Activated T-helper 17 cell treated with anti-CD3 and anti-CD28 coated beads, Interleukin-2, amount 50 U/mL, for 72 hours (primary cell): Measurements from ENCODE around the gene RHCG. TPM values are rescaled to one million over a fixed set of nuclear protein-coding genes. Genes with fewer than 3 reads are reported as not detected.
"Not testable (repeated sequence)": the region's sequence is repeated elsewhere in the genome, so short reads cannot be mapped to it uniquely, and the experiment has no call there.

Experiments
- ATAC-seq: fragments of 150-1000 bp; cut with Tn5 transposase; replicated peaks from 2 replicates; pipeline ENCODE4 v1.10.0; 2021; ENCODE audit warnings: mild to moderate bottlenecking, moderate library complexity
- H3K27ac Mint-ChIP-seq: one replicate; pipeline ENCODE4 v1.8.0; 2022; ENCODE audit warnings: mixed read lengths
- H3K27me3 Mint-ChIP-seq: one replicate; pipeline ENCODE4 v1.8.0; 2022; ENCODE audit warnings: mixed read lengths
- H3K36me3 Mint-ChIP-seq: one replicate; pipeline ENCODE4 v1.8.0; 2022; ENCODE audit warnings: low read depth, mild to moderate bottlenecking, mixed read lengths
- H3K4me1 Mint-ChIP-seq: one replicate; pipeline ENCODE4 v1.8.0; 2022; ENCODE audit warnings: mixed read lengths
- H3K4me3 Mint-ChIP-seq: one replicate; pipeline ENCODE4 v1.8.0; 2022; ENCODE audit warnings: mild to moderate bottlenecking, mixed read lengths
- H3K9me3 Mint-ChIP-seq: one replicate; pipeline ENCODE4 v1.8.0; 2022; ENCODE audit warnings: mixed read lengths
- total RNA-seq, 2 donors: library from RNA; stranded (reverse); gene quantifications; one replicate each; pipeline ENCODE4 v1.2.3, GENCODE V29; 2022

The RHCG gene
- total RNA-seq, 2 donors from 2014 or later: not detected

DNA sequence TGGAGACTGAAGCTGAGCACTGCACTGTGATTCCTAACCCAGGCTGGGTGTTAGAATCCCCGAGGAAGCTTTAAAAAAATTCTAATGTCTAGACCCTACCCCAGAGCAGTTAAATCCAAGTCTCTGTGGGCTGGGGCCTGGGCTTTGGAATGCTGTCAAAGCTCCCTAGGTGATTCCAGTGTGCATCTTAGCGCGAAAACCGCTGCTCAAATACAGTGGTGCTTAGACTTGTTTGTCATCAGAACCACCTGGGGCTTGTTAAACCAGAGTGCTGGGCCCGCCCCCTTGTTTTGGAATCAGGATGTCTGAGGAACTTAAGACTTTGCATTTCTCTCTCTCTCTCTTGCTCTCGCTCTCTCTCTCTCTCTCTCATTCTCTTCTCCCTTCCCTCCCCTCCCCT is 20.7 kb downstream of the RHCG start:
- no peaks in the 10 kb centered on the region for H3K36me3 Mint-ChIP-seq
- H3K9me3 Mint-ChIP-seq: no peaks in the 10 kb centered on the region
- peaks cover 7% of the 10 kb centered on the region for H3K27me3 Mint-ChIP-seq
- no peaks in the 10 kb centered on the region for H3K4me1 Mint-ChIP-seq
- no peak overlapping the region for H3K4me3 Mint-ChIP-seq
- ATAC-seq: no peak
- H3K27ac Mint-ChIP-seq: no peak overlapping the region

DNA sequence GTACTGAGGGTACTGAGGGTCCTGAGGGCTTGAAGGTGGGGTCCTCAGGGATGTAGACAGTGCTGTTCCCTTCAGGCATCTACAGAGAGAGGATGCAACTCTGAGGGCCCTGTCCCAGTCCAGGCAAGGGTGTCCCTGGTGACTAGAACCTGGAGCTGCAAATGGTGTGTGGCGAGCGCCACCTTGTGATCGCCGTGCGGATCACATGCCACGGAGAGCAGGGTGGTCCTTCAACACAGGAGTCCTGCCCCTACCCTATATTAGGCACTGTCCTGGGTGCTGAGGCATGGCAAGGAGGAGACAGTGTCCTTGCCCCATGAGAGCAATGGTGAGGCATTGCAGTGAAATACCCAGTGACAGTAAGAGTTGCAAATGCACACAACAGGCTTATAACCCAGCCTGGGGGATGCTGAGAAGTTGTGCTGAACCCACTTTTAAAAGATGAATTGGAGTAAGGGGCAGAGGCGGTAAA is 23.6 kb downstream of the RHCG start:
- Mint-ChIP-seq H3K36me3 (no peaks in the 10 kb centered on the region), H3K27ac (no peak overlapping the region), H3K4me3 (no peak overlapping the region), H3K27me3 (peaks cover 17% of the 10 kb centered on the region), H3K4me1 (no peaks in the 10 kb centered on the region), H3K9me3 (no peaks in the 10 kb centered on the region)
- peak; percentile 45 for ATAC-seq

DNA sequence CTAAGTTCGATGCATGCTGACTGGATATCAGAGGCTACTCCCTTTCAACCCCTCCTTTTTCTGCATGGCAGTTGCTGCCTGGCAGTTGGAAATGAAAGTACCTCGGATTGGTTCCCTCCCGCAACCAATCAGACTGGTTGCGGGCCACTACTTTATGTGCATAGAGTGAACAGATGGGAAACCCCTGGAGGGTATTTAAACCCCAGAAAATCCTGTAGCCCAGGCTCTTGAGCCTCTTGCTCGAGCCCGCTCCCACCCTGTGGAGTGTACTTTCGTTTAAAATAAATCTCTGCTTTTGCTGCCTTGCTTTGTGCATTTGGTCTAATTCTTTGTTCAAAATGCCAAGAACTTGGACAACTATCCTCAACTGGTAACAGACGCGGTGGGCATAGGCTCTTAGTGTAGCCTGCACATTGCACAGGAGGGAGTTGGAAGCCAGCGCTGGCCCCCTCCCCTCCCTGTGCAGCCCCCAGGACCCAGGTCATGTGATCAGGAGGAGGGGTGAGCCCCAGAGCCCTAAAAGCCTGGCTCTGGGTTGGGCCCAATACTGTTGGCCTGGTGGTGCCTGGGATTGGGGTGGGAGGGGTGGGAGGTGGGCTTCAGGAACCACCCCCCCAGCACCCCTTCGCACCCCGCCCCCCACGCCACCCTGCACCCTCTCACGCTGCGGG is 26.8 kb downstream of the RHCG start:
- Mint-ChIP-seq H3K9me3 (no peaks in the 10 kb centered on the region), H3K4me3 (no peak overlapping the region), H3K4me1 (no peaks in the 10 kb centered on the region), H3K27me3 (peaks cover 28% of the 10 kb centered on the region), H3K27ac (no peak overlapping the region), H3K36me3 (no peaks in the 10 kb centered on the region)
- ATAC-seq: no peak

DNA sequence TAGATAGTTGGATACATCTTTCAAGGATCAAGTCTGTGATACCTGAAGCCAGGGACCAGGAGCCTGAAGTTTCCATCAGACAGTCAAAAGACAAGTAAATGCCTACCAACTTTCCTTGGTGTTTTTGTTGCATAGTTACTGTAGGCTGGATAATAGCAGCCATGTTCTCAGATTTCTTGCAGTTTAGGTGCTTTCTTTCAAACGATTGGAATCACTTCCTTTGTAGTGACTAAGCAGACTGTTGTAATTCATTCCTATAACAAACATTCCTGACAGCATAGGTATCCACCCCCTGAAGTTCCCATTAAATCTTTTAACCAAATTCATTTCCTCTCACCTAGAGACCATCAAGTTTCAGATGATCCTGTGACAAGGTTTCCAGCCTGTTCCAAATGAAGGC is 27.6 kb downstream of the RHCG start:
- ATAC-seq, H3K36me3 Mint-ChIP-seq, H3K27ac Mint-ChIP-seq, H3K4me3 Mint-ChIP-seq, H3K4me1 Mint-ChIP-seq, H3K9me3 Mint-ChIP-seq: not testable (repeated sequence)
- peaks cover 30% of the 10 kb centered on the region for H3K27me3 Mint-ChIP-seq

DNA sequence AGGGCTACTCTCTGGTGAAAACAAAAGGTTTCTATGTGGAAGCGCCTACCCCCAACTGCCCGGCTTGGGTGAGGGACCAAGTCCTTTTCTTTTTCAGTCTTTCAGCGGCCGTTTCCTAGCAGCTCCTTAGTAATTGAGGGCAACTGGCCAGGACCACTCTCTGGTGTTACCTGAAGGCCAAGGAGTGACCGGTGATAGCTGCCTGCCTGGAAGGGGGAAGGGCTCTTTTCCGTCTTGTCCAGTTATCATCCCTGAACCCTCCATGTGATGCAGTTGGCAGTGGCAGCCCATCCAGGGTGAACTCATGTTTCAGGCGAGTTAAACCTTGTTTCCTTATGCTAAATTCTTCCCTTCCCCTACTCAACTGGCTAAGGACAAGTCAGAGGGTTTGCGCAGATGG is 33.3 kb downstream of the RHCG start:
- Mint-ChIP-seq H3K27me3 (peaks cover 22% of the 10 kb centered on the region), H3K36me3 (no peaks in the 10 kb centered on the region), H3K9me3 (no peaks in the 10 kb centered on the region), H3K27ac (no peak overlapping the region), H3K4me1 (no peaks in the 10 kb centered on the region), H3K4me3 (no peak overlapping the region)
- no peak for ATAC-seq

DNA sequence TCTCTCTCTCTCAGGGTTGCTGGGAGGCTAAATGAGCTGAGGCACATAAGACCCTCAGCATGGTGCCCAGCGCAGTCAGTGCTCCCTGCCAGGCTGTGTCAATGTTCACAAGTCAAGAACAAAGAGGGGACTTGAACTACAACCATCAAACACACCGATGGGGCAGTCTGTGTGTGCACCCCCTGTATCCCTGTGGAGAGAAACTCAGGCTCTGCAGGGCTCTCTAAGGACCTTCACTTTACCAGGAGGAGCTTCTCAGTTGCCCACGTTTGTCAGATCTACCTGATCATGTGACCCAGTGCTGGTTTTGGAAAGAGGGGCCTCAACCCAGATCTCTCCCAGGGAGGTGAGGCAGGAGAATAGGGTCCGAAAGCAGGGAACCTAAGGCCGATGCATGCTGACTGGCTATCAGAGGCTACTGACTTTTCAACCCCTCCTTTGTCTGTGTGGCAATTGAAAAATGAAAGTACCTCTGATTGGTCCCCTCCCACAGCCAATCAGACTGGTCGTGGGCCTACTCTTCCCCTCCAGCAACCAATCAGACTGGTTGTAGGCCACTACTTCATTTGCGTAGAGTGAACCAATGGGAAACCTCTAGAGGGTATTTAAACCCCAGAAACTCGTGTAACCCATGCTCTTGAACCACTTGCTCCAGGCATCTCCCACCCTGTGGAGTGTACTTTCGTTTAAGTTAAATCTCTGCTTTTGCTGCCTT is 34.0 kb downstream of the RHCG start:
- no peaks in the 10 kb centered on the region for H3K36me3 Mint-ChIP-seq
- no peak for ATAC-seq
- H3K27ac Mint-ChIP-seq: no peak overlapping the region
- no peak overlapping the region for H3K4me3 Mint-ChIP-seq
- no peaks in the 10 kb centered on the region for H3K4me1 Mint-ChIP-seq
- H3K9me3 Mint-ChIP-seq: no peaks in the 10 kb centered on the region
- peaks cover 17% of the 10 kb centered on the region for H3K27me3 Mint-ChIP-seq

DNA sequence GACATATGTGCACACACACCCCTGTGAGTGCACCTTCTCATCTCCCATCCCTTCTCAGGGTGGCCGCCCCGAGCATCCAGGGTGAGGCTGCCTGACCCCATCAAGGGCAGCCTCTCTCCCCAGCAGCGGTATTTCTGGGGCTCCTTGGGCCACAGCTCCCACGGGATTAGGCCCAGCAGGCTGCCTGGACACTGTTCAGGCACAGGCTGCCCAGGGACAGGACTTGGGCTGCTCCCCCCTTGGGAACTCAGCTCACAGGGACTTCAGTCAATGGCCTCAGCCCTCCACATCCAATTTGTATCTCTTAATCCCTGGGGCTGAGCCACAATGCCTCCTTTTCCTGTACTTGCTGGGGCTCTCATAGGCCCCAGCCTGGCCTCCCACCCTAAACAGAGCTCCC is 35.0 kb downstream of the RHCG start:
- Mint-ChIP-seq H3K4me3 (no peak overlapping the region), H3K9me3 (peaks cover 3% of the 10 kb centered on the region), H3K36me3 (no peaks in the 10 kb centered on the region), H3K4me1 (no peaks in the 10 kb centered on the region), H3K27ac (no peak overlapping the region), H3K27me3 (peaks cover 14% of the 10 kb centered on the region)
- ATAC-seq: no peak

DNA sequence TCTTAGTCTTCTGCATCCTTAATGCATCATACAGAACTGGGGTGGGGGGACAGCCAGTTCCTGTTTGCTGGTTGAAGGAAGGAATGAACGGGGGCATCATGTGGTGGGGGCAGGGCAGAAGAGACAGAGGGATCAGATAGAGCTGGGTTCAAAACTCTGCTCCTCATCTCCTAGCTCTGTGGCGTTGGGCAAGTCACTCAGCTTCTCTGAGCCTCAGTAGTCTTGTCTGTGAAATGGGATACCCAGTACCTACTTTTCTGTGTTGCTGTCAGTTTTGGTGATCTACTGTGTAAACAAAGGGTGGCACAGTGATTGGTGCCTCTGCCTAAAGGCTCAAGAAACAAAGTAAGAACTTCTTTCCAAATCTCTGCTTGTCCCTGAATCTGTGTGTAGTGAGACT is 36.3 kb downstream of the RHCG start:
- Mint-ChIP-seq H3K9me3 (peaks cover 4% of the 10 kb centered on the region), H3K4me3 (no peak overlapping the region), H3K4me1 (no peaks in the 10 kb centered on the region), H3K36me3 (no peaks in the 10 kb centered on the region), H3K27me3 (peaks cover 14% of the 10 kb centered on the region), H3K27ac (no peak overlapping the region)
- no peak for ATAC-seq

DNA sequence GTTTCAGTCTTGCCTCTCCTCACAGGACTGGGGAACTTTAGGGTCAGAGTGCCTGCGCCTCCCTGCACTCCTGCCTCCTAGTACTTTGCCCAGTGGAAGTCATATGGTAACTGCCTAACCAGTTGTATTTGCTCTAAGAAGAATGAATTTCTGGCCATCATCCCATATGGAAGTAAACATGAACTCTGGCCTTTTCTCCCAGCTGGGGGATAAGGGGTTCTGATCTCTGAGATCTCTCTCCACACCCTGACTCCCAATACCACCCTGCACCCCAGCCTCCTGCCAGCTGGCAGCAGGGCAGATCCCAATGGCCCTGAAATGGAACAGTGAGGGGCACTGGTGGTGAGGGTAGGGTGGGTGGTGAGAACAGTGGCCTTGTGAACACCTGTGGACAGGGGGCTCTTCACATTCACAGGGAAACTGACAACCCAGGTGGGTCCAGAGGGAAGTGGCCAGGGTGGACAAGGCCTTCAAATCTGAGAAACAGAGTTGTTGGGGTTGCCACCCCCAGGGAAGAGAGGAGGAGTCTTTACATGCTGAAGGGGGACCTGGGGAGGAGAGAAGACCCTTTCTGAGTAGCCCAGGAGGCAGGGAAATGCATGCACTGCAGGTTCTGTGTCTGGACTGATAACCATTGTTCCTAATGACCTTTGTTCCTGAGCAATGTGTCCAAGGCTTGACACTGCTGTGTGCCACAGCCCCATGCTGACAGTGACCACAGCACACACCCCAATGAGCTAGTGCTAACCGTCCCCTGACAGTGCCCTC is 36.9 kb downstream of the RHCG start:
- Mint-ChIP-seq H3K9me3 (peaks cover 4% of the 10 kb centered on the region), H3K4me1 (no peaks in the 10 kb centered on the region), H3K4me3 (no peak overlapping the region), H3K27me3 (peaks cover 11% of the 10 kb centered on the region), H3K27ac (no peak overlapping the region), H3K36me3 (no peaks in the 10 kb centered on the region)
- no peak for ATAC-seq

DNA sequence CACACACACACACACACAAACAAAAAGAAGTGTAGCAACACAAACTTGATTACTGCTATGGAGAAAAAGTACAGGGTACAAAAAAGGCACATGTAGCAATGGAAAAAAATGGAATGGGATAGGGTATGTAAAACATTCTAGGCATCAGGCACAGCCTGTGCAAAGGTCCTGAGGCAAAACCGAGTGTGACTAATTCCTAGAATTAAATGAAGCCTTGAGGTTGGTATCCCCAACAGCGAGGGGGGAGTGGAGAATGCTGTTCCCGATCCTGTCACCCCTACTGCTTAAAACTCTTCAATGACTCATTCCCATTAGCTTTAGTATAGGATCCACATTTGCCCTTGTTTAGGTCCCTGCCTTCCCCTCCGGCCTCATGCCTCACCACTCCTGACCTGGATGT is 37.9 kb downstream of the RHCG start:
- H3K27me3 Mint-ChIP-seq: peaks cover 8% of the 10 kb centered on the region
- no peak overlapping the region for H3K27ac Mint-ChIP-seq
- no peaks in the 10 kb centered on the region for H3K36me3 Mint-ChIP-seq
- peaks cover 4% of the 10 kb centered on the region for H3K9me3 Mint-ChIP-seq
- no peak overlapping the region for H3K4me3 Mint-ChIP-seq
- H3K4me1 Mint-ChIP-seq: no peaks in the 10 kb centered on the region
- ATAC-seq: no peak

DNA sequence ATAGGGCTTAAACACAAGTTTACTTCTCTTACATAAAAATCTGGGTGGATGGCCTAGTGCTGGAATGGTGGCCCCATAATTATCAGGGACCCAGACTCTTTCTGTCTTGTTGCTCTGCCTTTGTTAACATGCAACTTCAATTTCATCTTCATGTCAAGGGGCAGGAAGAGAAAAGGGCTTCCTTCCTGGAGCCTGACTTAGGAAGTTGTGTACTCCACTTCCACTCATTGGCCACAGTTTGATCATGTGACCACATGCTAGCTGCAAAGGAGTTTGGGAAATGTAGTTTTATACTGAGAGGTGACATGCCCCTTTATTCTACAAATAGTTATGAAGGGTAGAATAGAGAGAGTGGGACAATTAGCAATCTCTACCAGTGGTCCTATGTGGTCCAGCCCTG is 39.3 kb downstream of the RHCG start:
- Mint-ChIP-seq H3K9me3 (peaks cover 4% of the 10 kb centered on the region), H3K4me1 (no peaks in the 10 kb centered on the region), H3K36me3 (no peaks in the 10 kb centered on the region), H3K27ac (no peak overlapping the region), H3K27me3 (peaks cover 10% of the 10 kb centered on the region), H3K4me3 (no peak overlapping the region)
- ATAC-seq: no peak

DNA sequence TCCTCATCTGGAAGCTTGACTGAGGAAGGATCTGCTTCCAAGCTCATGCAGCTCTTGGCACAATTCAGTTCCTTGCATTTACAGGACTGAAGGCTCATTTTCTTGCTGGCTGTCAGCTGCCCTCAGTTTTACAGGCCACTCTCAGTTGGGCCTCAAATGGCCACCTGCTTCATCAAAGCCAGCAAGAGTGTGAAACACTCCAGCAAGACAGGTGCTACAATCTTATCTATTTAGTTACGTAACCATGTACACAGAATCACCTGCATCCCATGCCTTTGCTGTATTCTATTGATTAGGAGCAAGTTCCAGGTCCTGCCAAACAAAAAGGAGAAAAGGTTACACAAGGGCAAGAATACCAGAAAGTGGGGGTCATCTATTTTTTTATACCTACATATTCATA is 40.8 kb downstream of the RHCG start:
- no peak overlapping the region for H3K27ac Mint-ChIP-seq
- no peaks in the 10 kb centered on the region for H3K36me3 Mint-ChIP-seq
- no peaks in the 10 kb centered on the region for H3K4me1 Mint-ChIP-seq
- no peak for ATAC-seq
- H3K9me3 Mint-ChIP-seq: peaks cover 4% of the 10 kb centered on the region
- no peak overlapping the region for H3K4me3 Mint-ChIP-seq
- peaks cover 16% of the 10 kb centered on the region for H3K27me3 Mint-ChIP-seq

DNA sequence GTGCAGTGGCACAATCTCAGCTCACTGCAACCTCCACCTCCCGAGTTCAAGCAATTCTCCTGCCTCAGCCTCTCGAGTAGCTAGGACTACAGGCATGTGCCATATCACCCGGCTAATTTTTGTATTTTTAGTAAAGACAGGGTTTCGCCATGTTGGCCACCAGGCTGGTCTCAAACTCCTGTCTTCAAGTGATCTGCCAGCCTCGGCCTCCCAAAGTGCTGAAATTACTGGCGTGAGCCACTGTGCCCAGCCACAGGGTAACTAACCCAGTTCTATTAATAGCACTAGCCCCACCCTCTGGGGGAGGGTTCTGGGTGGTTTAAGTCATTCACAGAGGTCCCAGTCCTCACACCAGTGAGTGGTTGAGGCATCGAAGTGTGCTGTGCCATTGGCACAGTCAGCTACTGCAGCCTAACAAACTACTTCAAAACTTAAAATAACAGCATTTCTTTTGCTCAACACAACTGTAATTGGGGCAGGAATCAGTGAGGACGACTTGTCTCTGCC is 44.0 kb downstream of the RHCG start:
- H3K27ac Mint-ChIP-seq: no peak overlapping the region
- H3K9me3 Mint-ChIP-seq: peaks cover 4% of the 10 kb centered on the region
- H3K27me3 Mint-ChIP-seq: peaks cover 29% of the 10 kb centered on the region
- no peak for ATAC-seq
- no peaks in the 10 kb centered on the region for H3K4me1 Mint-ChIP-seq
- H3K4me3 Mint-ChIP-seq: no peak overlapping the region
- H3K36me3 Mint-ChIP-seq: no peaks in the 10 kb centered on the region

DNA sequence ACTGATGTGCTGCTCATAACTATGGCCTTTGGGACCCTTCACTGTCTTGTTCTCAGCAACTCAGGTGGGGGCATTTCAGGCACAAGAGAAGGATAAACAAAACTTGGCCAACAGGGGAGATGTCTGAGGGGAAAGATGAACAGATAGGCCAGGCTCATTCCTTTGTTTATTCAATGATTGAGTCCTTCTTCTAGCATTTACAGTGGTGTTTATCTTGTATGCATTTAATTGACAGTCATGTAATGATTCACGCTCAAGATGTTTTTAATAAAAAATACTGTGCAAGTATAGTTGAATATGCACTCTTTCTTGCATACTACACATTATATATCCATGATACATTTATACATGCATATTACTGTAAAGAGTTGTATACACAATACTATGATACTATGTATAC is 44.5 kb downstream of the RHCG start:
- Mint-ChIP-seq H3K27ac (no peak overlapping the region), H3K9me3 (peaks cover 4% of the 10 kb centered on the region), H3K4me3 (no peak overlapping the region), H3K27me3 (peaks cover 32% of the 10 kb centered on the region), H3K36me3 (no peaks in the 10 kb centered on the region), H3K4me1 (no peaks in the 10 kb centered on the region)
- no peak for ATAC-seq
